HCT116 (cell line): Measurements from ENCODE around the gene CEBPB. TPM values are rescaled to one million over a fixed set of nuclear protein-coding genes. Genes with fewer than 3 reads are reported as not detected.

ENCODE experiments used
- ATAC-seq: fragments of 200-7000 bp; cut with Tn5 transposase; 2 replicates; pipeline ENCODE4 v1.9.1; 2020; ENCODE audit warnings: mild to moderate bottlenecking, moderate library complexity
- BruUV-seq: library from RNA; stranded (reverse); fragments of 400-500 nt; replicated peaks from 2 replicates; lab custom pipeline; 2021; lab: Mats Ljungman, UMichigan
- CTCF ChIA-PET: fragments of 300-600 bp; sonication (Branson Sonifier 250); formaldehyde crosslinking; loops from one replicate; lab custom pipeline; 2021; ENCODE audit warnings: antibody characterized with exemption; lab: Charles Lee
- POLR2A ChIA-PET: fragments of 300-600, 350-600 bp; sonication (Branson Sonifier 250); formaldehyde crosslinking; loops from one replicate; lab custom pipeline; 2021; ENCODE audit warnings: antibody characterized with exemption; lab: Charles Lee
- RAD21 ChIA-PET, 2 experiments: fragments of 300-600 bp; sonication (Branson Sonifier 250); formaldehyde crosslinking; loops; one replicate each; lab custom pipeline; 2023; ENCODE audit warnings: low total read pairs in 2 of 2; ENCODE audit not compliant: uncharacterized antibody in 2 of 2, unreplicated experiment in 2 of 2, low non-redundant PET in 1 of 2; lab: Charles Lee
- DNase-seq: peaks from one replicate; pipeline ENCODE4 v3.0.0-alpha.2; 2010; ENCODE audit warnings: low read depth, low spot score
- H2AFZ ChIP-seq: fragments of 200-600 bp; shearing (Covaris generic), sonication (generic); 2 replicates; pipeline ENCODE4 v1.6.1; 2017; ENCODE audit warnings: low read depth, mixed run types, mixed read lengths, antibody characterized with exemption, low read length; ENCODE audit not compliant: poor library complexity, severe bottlenecking
- H3K27ac ChIP-seq: 2 replicates; pipeline ENCODE4 v1.5.1; 2012; ENCODE audit warnings: low read depth, low read length
- H3K27me3 ChIP-seq: fragments of 200-600 bp; sonication (generic); 2 replicates; pipeline ENCODE4 v1.6.1; 2016; ENCODE audit warnings: mixed run types, low read length, mixed read lengths; ENCODE audit not compliant: insufficient read depth
- H3K36me3 ChIP-seq, 2 experiments: fragments of 200-500 bp in 1 of 2; fragments of 200-600 bp in 1 of 2; sonication (Bioruptor generic) in 1 of 2; sonication (generic) in 1 of 2; 2 replicates each; pipeline versions ENCODE4 v1.5.1 to v1.6.1; 2014 to 2016; ENCODE audit warnings: low read length in 2 of 2, inconsistent platforms in 1 of 2, mixed read lengths in 1 of 2, mixed run types in 1 of 2; ENCODE audit not compliant: insufficient read depth in 2 of 2, control insufficient read depth in 1 of 2
- H3K4me1 ChIP-seq, 2 experiments: fragments of 200-600 bp in 1 of 2; sonication (generic) in 1 of 2; 2 replicates each; pipeline versions ENCODE4 v1.5.1 to v1.6.1; 2012 to 2017; ENCODE audit warnings: low read length in 2 of 2, inconsistent platforms in 1 of 2, mild to moderate bottlenecking in 1 of 2, mixed read lengths in 1 of 2, mixed run types in 1 of 2, moderate library complexity in 1 of 2; ENCODE audit not compliant: insufficient read depth in 2 of 2, control insufficient read depth in 1 of 2
- H3K4me2 ChIP-seq: fragments of 200-600 bp; sonication (generic); 2 replicates; pipeline ENCODE4 v1.6.1; 2017; ENCODE audit warnings: mixed run types, low read length, mixed read lengths
- H3K4me3 ChIP-seq, 2 experiments: fragments of 200-600 bp in 1 of 2; sonication (generic) in 1 of 2; replicated peaks in 1 of 2; 2 replicates each; pipeline ENCODE4 v1.5.1; 2011 to 2016; ENCODE audit warnings: low read length in 2 of 2, control low read depth in 1 of 2, low read depth in 1 of 2, mild to moderate bottlenecking in 1 of 2, mixed read lengths in 1 of 2, mixed run types in 1 of 2
- H3K79me2 ChIP-seq: fragments of 200-600 bp; sonication (generic); 2 replicates; pipeline ENCODE4 v1.6.1; 2017; ENCODE audit warnings: mild to moderate bottlenecking, mixed run types, low read length, moderate library complexity, mixed read lengths; ENCODE audit not compliant: insufficient read depth
- H3K9ac ChIP-seq: fragments of 200-600 bp; sonication (generic); 2 replicates; pipeline ENCODE4 v1.6.1; 2016; ENCODE audit warnings: low read length, mixed read lengths
- H3K9me2 ChIP-seq: fragments of 200-600 bp; sonication (generic), shearing (Covaris generic); 2 replicates; pipeline ENCODE4 v1.6.1; 2017; ENCODE audit warnings: mixed run types, mild to moderate bottlenecking, moderate library complexity; ENCODE audit not compliant: insufficient read depth
- H3K9me3 ChIP-seq, 2 experiments: fragments of 200-500 bp in 1 of 2; fragments of 200-600 bp in 1 of 2; sonication (Bioruptor generic) in 1 of 2; sonication (generic) in 1 of 2; 2 replicates each; pipeline ENCODE4 v1.6.1; 2014 to 2017; ENCODE audit warnings: low read length in 2 of 2, mixed read lengths in 2 of 2, inconsistent platforms in 1 of 2, low read depth in 1 of 2, mild to moderate bottlenecking in 1 of 2, mixed run types in 1 of 2, moderate library complexity in 1 of 2; ENCODE audit not compliant: control insufficient read depth in 1 of 2, insufficient read depth in 1 of 2
- H4K20me1 ChIP-seq: fragments of 200-600 bp; sonication (generic), shearing (Covaris generic); 2 replicates; pipeline ENCODE4 v1.6.1; 2017; ENCODE audit warnings: mixed run types, mild to moderate bottlenecking, moderate library complexity; ENCODE audit not compliant: insufficient read depth
- EZH2phosphoT487 ChIP-seq: fragments of 200-600 bp; IDR thresholded peaks from 2 replicates; pipeline ENCODE4 v1.6.1; 2018; ENCODE audit warnings: antibody characterized with exemption, borderline replicate concordance
- JUND ChIP-seq: IDR thresholded peaks from 2 replicates; pipeline ENCODE4 v1.6.1; 2012
- intact Hi-C: fragments of 100-400 bp; cut with micrococcal nuclease; formaldehyde crosslinking; loops from 2 replicates; pipeline ENCODE4 v1.10.0; 2022
- total RNA-seq: library from RNA; stranded (reverse); gene quantifications from one replicate; pipeline ENCODE4 v1.2.1, GENCODE V29; 2021; ENCODE audit not compliant: unreplicated experiment
- TF ChIP-seq, protein P1 (sequence below): IDR thresholded peaks from 2 replicates; pipeline ENCODE4 v1.6.1; 2012; ENCODE audit warnings: low read depth

CEBPB gene
- total RNA-seq, 1 experiment from 2014 or later, result 113 TPM

DNA sequence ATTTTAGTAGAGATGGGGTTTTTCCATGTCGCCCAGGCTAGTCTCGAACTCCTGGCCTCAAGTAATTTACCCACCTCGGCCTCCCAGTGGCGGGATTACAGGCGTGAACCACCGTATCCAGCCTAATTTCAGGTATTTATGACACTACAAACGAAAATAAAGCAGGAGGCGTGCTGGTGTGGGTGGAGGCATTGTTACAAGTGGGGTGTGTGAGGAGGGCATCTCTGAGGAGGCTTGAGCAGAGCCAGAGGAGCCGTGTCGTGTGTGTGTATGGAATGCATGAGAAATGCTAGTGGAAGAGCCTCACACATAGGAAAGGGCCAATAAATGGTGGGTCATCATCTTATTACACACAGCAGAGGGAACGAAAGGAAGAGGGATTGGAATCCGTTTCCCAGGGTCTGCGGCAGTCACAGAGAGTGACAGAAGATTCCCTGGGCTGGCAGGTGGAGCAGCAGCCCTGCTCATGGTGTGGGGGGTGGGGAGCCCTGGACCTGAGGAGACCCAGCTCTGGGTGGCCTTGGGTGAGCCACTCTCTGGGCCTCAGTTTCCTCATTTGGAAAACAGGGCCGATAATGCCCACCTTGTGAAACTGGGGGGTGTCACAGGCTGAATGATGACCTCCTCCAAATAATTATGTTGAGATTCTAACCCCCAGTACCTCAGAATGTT lies 19.9 kb upstream of the CEBPB start:
- Histone ChIP-seq H3K79me2 (0 out of 2 replicates have a peak, but pooled peaks cover 4% of the 10 kb centered on the region), H3K9ac (no peak overlapping the region), H3K27ac (no peak overlapping the region), H3K36me3 (no peaks in the 10 kb centered on the region), H4K20me1 (no peaks in the 10 kb centered on the region), H3K4me3 (no peak overlapping the region), H2AFZ (no peak overlapping the region), H3K4me2 (no peak overlapping the region), H3K9me3 (no peaks in the 10 kb centered on the region), H3K9me2 (no peaks in the 10 kb centered on the region), H3K27me3 (no peaks in the 10 kb centered on the region), H3K4me1 (peaks cover 29 to 48% of the 10 kb centered on the region in 2 experiments)
- ChIA-PET CTCF (interaction anchor here (1.3 to 6.1 kb wide), 3 partner anchors 17 to 192 kb away, joined by 4 to 78 read pairs (median 13); partner anchors contain the start of gene PEDS1), POLR2A (interaction anchor here (0.8 to 1.5 kb wide), 3 partner anchors 17 to 50 kb away, joined by 3 to 5 read pairs (median 3); no protein-coding TSS in a partner anchor), RAD21 (interaction anchor here in 1 of 2 experiments (2.7 kb wide), 1 partner anchor 50 kb away, joined by 10 read pairs; no protein-coding TSS in a partner anchor)
- DNase-seq (no peak), ATAC-seq (no peak)
- intact Hi-C loops, result no loop called here
- no TSS peak for BruUV-seq
- TF ChIP-seq JUND, result no peak
- TF ChIP-seq, protein P1, sequence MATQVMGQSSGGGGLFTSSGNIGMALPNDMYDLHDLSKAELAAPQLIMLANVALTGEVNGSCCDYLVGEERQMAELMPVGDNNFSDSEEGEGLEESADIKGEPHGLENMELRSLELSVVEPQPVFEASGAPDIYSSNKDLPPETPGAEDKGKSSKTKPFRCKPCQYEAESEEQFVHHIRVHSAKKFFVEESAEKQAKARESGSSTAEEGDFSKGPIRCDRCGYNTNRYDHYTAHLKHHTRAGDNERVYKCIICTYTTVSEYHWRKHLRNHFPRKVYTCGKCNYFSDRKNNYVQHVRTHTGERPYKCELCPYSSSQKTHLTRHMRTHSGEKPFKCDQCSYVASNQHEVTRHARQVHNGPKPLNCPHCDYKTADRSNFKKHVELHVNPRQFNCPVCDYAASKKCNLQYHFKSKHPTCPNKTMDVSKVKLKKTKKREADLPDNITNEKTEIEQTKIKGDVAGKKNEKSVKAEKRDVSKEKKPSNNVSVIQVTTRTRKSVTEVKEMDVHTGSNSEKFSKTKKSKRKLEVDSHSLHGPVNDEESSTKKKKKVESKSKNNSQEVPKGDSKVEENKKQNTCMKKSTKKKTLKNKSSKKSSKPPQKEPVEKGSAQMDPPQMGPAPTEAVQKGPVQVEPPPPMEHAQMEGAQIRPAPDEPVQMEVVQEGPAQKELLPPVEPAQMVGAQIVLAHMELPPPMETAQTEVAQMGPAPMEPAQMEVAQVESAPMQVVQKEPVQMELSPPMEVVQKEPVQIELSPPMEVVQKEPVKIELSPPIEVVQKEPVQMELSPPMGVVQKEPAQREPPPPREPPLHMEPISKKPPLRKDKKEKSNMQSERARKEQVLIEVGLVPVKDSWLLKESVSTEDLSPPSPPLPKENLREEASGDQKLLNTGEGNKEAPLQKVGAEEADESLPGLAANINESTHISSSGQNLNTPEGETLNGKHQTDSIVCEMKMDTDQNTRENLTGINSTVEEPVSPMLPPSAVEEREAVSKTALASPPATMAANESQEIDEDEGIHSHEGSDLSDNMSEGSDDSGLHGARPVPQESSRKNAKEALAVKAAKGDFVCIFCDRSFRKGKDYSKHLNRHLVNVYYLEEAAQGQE, result no peak
- no peak for TF ChIP-seq EZH2phosphoT487
